ENCODE measurements around the gene TBL1XR1.

Gene TBL1XR1

GRCh38 chr3:177199206-177199760, 2.0 kb upstream of the TBL1XR1 start:
- DNase-seq (ENCODE audit: low read depth): no peak
- TF ChIP-seq, protein P1, sequence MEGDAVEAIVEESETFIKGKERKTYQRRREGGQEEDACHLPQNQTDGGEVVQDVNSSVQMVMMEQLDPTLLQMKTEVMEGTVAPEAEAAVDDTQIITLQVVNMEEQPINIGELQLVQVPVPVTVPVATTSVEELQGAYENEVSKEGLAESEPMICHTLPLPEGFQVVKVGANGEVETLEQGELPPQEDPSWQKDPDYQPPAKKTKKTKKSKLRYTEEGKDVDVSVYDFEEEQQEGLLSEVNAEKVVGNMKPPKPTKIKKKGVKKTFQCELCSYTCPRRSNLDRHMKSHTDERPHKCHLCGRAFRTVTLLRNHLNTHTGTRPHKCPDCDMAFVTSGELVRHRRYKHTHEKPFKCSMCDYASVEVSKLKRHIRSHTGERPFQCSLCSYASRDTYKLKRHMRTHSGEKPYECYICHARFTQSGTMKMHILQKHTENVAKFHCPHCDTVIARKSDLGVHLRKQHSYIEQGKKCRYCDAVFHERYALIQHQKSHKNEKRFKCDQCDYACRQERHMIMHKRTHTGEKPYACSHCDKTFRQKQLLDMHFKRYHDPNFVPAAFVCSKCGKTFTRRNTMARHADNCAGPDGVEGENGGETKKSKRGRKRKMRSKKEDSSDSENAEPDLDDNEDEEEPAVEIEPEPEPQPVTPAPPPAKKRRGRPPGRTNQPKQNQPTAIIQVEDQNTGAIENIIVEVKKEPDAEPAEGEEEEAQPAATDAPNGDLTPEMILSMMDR (IDR thresholded peaks at IDR 0.05; ENCODE audit: low read length, missing control alignments): no peak
- no peak overlapping the region for H3K4me3 ChIP-seq (replicated peaks; ENCODE audit: low read depth, low read length)

GRCh38 chr3:177197727-177198460, 612 bp upstream of the TBL1XR1 start:
- no peak for DNase-seq (ENCODE audit: low read depth)
- peak overlapping the region; percentile 54 for H3K4me3 ChIP-seq (replicated peaks; ENCODE audit: low read depth, low read length)
- TF ChIP-seq, protein P1 (IDR thresholded peaks at IDR 0.05; ENCODE audit: low read length, missing control alignments): no peak

DNA sequence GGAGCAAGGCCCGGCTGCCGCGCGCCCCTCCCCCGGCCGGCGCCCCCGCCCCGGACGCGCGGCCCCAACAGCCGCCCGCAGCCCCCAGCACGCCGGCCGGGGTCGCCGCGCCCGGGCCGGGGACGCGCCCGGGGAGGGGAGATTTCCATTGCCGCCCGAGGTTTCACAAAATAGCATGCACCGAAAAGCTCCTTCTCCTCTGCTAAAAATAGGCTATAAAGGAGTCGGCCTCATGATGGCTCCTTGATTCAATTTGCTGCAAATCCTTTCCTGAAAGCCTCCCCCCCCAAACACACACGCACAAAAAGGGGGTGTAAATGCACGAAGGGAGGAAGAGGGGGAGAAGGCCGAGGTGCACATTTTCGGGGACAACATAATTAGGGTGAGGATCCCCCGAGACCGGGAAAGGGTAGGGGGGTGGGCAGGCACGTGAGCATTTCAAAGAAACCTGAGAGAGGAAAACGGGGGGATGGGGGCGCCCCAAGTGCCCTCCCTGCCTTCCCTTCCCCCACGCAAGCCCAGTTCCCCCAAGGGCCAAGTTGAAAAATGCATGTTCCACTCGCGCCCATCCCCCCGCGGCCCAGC, 734 bp downstream of the TBL1XR1 start:
- DNase-seq (ENCODE audit: low read depth): peak; percentile 51
- H3K4me3 ChIP-seq (replicated peaks; ENCODE audit: low read depth, low read length): peak overlapping the region; percentile 80
- TF ChIP-seq, protein P1 (IDR thresholded peaks at IDR 0.05; ENCODE audit: low read length, missing control alignments): no peak

- H3K4me3 ChIP-seq (replicated peaks; ENCODE audit: low read depth, low read length): peak overlapping the region; percentile 80
- TF ChIP-seq, protein P1 (IDR thresholded peaks at IDR 0.05; ENCODE audit: low read length, missing control alignments): no peak
- no peak for DNase-seq (ENCODE audit: low read depth)
Measured at GRCh38 chr3:177196008-177196455, 1.2 kb downstream of the TBL1XR1 start.

- TF ChIP-seq, protein P1 (IDR thresholded peaks at IDR 0.05; ENCODE audit: low read length, missing control alignments): no peak
- peak; percentile 48 for DNase-seq (ENCODE audit: low read depth)
- H3K4me3 ChIP-seq (replicated peaks; ENCODE audit: low read depth, low read length): peak overlapping the region; percentile 80
Measured at GRCh38 chr3:177195242-177195991, 1.9 kb downstream of the TBL1XR1 start.

- TF ChIP-seq, protein P1 (IDR thresholded peaks at IDR 0.05; ENCODE audit: low read length, missing control alignments): no peak
- H3K4me3 ChIP-seq (replicated peaks; ENCODE audit: low read depth, low read length): peak overlapping the region; percentile 80
- no peak for DNase-seq (ENCODE audit: low read depth)
Measured at GRCh38 chr3:177194299-177194698, 3.0 kb downstream of the TBL1XR1 start.

All from fibroblast of pulmonary artery (primary cell).